Activated naive CD8-positive, alpha-beta T cell treated with anti-CD3 and anti-CD28 coated beads, Interleukin-2, amount 50 U/mL, for 24 hours (primary cell): Measurements from ENCODE around the gene MYB.

ENCODE experiments used
- ATAC-seq: fragments of 150-1000 bp; cut with Tn5 transposase; one replicate; pipeline ENCODE4 v1.10.0; 2021
- DNase-seq: peaks from one replicate; pipeline ENCODE4 v3.0.0; 2021
- H3K27ac Mint-ChIP-seq: one replicate; pipeline ENCODE4 v1.8.0; 2021; ENCODE audit warnings: mild to moderate bottlenecking, mixed read lengths
- H3K27me3 Mint-ChIP-seq: one replicate; pipeline ENCODE4 v1.8.0; 2021; ENCODE audit warnings: mixed read lengths
- H3K36me3 Mint-ChIP-seq: one replicate; pipeline ENCODE4 v1.8.0; 2021; ENCODE audit warnings: low read depth, mixed read lengths
- H3K4me1 Mint-ChIP-seq: one replicate; pipeline ENCODE4 v1.8.0; 2021; ENCODE audit warnings: mixed read lengths
- H3K4me3 Mint-ChIP-seq: one replicate; pipeline ENCODE4 v1.8.0; 2021; ENCODE audit warnings: mild to moderate bottlenecking, moderate library complexity, mixed read lengths
- H3K9me3 Mint-ChIP-seq: one replicate; pipeline ENCODE4 v1.8.0; 2021; ENCODE audit warnings: mixed read lengths

Gene MYB

GRCh38 chr6:135191508-135192255 is 10.6 kb downstream of the MYB start:
- no peak overlapping the region for H3K27ac Mint-ChIP-seq
- no peaks in the 10 kb centered on the region for H3K27me3 Mint-ChIP-seq
- H3K4me3 Mint-ChIP-seq: no peak overlapping the region
- DNase-seq: no peak
- ATAC-seq: no peak
- peaks cover 72% of the 10 kb centered on the region for H3K36me3 Mint-ChIP-seq
- no peaks in the 10 kb centered on the region for H3K9me3 Mint-ChIP-seq
- peaks cover 13% of the 10 kb centered on the region for H3K4me1 Mint-ChIP-seq

- peaks cover 73% of the 10 kb centered on the region for H3K36me3 Mint-ChIP-seq
- no peak overlapping the region for H3K27ac Mint-ChIP-seq
- H3K4me3 Mint-ChIP-seq: no peak overlapping the region
- no peaks in the 10 kb centered on the region for H3K9me3 Mint-ChIP-seq
- H3K4me1 Mint-ChIP-seq: peaks cover 22% of the 10 kb centered on the region
- no peak for DNase-seq
- no peak for ATAC-seq
- no peaks in the 10 kb centered on the region for H3K27me3 Mint-ChIP-seq
These were observed 11.4 kb downstream of the MYB start for GRCh38 chr6:135192256-135193174.

- H3K4me3 Mint-ChIP-seq: no peak overlapping the region
- H3K9me3 Mint-ChIP-seq: no peaks in the 10 kb centered on the region
- no peaks in the 10 kb centered on the region for H3K27me3 Mint-ChIP-seq
- DNase-seq (no peak), ATAC-seq (no peak)
- no peak overlapping the region for H3K27ac Mint-ChIP-seq
- H3K36me3 Mint-ChIP-seq: peaks cover 73% of the 10 kb centered on the region
- peaks cover 23% of the 10 kb centered on the region for H3K4me1 Mint-ChIP-seq
These were observed 12.1 kb downstream of the MYB start for GRCh38 chr6:135193221-135193620.

GRCh38 chr6:135195041-135195440 is 13.9 kb downstream of the MYB start:
- Mint-ChIP-seq H3K9me3 (no peaks in the 10 kb centered on the region), H3K36me3 (peaks cover 66% of the 10 kb centered on the region), H3K27ac (no peak overlapping the region), H3K27me3 (no peaks in the 10 kb centered on the region), H3K4me3 (no peak overlapping the region), H3K4me1 (peaks cover 20% of the 10 kb centered on the region)
- DNase-seq: no peak
- ATAC-seq: no peak

GRCh38 chr6:135195522-135195921 is 14.4 kb downstream of the MYB start:
- H3K9me3 Mint-ChIP-seq: no peaks in the 10 kb centered on the region
- DNase-seq (no peak), ATAC-seq (no peak)
- H3K27ac Mint-ChIP-seq: no peak overlapping the region
- no peaks in the 10 kb centered on the region for H3K27me3 Mint-ChIP-seq
- H3K4me1 Mint-ChIP-seq: peaks cover 20% of the 10 kb centered on the region
- peaks cover 67% of the 10 kb centered on the region for H3K36me3 Mint-ChIP-seq
- no peak overlapping the region for H3K4me3 Mint-ChIP-seq

GRCh38 chr6:135196739-135197510 is 15.8 kb downstream of the MYB start:
- peak overlapping the region; percentile 61 for H3K27ac Mint-ChIP-seq
- peaks cover 20% of the 10 kb centered on the region for H3K4me1 Mint-ChIP-seq
- ATAC-seq (peak; percentile 71), DNase-seq (no peak)
- H3K36me3 Mint-ChIP-seq: peaks cover 64% of the 10 kb centered on the region
- no peaks in the 10 kb centered on the region for H3K9me3 Mint-ChIP-seq
- no peak overlapping the region for H3K4me3 Mint-ChIP-seq
- no peaks in the 10 kb centered on the region for H3K27me3 Mint-ChIP-seq

- DNase-seq (no peak), ATAC-seq (no peak)
- Mint-ChIP-seq H3K4me1 (no peaks in the 10 kb centered on the region), H3K27me3 (no peaks in the 10 kb centered on the region), H3K4me3 (no peak overlapping the region), H3K36me3 (peaks cover 46% of the 10 kb centered on the region), H3K9me3 (no peaks in the 10 kb centered on the region), H3K27ac (no peak overlapping the region)
These were observed 21.7 kb downstream of the MYB start for GRCh38 chr6:135202836-135203235.

GRCh38 chr6:135204951-135205350 is 23.8 kb downstream of the MYB start:
- ATAC-seq: no peak
- H3K36me3 Mint-ChIP-seq: peaks cover 48% of the 10 kb centered on the region
- no peak for DNase-seq
- H3K27me3 Mint-ChIP-seq: no peaks in the 10 kb centered on the region
- peaks cover 9% of the 10 kb centered on the region for H3K4me1 Mint-ChIP-seq
- no peak overlapping the region for H3K4me3 Mint-ChIP-seq
- no peaks in the 10 kb centered on the region for H3K9me3 Mint-ChIP-seq
- no peak overlapping the region for H3K27ac Mint-ChIP-seq

GRCh38 chr6:135209803-135210202 is 28.7 kb downstream of the MYB start:
- no peak for DNase-seq

GRCh38 chr6:135210632-135211305 is 29.7 kb downstream of the MYB start:
- Mint-ChIP-seq H3K4me1 (peaks cover 39% of the 10 kb centered on the region), H3K27me3 (no peaks in the 10 kb centered on the region), H3K36me3 (peaks cover 47% of the 10 kb centered on the region), H3K27ac (peak overlapping the region; percentile 46), H3K9me3 (no peaks in the 10 kb centered on the region), H3K4me3 (peak overlapping the region; percentile 61)
- DNase-seq (no peak), ATAC-seq (peak; percentile 18)

More at GRCh38 chr6:135209803-135210202, 28.7 kb downstream of the MYB start:
- peaks cover 48% of the 10 kb centered on the region for H3K36me3 Mint-ChIP-seq
- no peaks in the 10 kb centered on the region for H3K27me3 Mint-ChIP-seq
- H3K27ac Mint-ChIP-seq: peak overlapping the region; percentile 51
- H3K9me3 Mint-ChIP-seq: no peaks in the 10 kb centered on the region
- peaks cover 39% of the 10 kb centered on the region for H3K4me1 Mint-ChIP-seq
- H3K4me3 Mint-ChIP-seq: peak overlapping the region; percentile 61
- no peak for ATAC-seq

- ATAC-seq: no peak
- H3K36me3 Mint-ChIP-seq: peaks cover 50% of the 10 kb centered on the region
- no peaks in the 10 kb centered on the region for H3K9me3 Mint-ChIP-seq
- no peak overlapping the region for H3K4me3 Mint-ChIP-seq
- H3K27ac Mint-ChIP-seq: peak overlapping the region; percentile 46
- H3K27me3 Mint-ChIP-seq: no peaks in the 10 kb centered on the region
- no peak for DNase-seq
- peaks cover 39% of the 10 kb centered on the region for H3K4me1 Mint-ChIP-seq
These were observed 30.2 kb downstream of the MYB start for GRCh38 chr6:135211306-135211702.

GRCh38 chr6:135212020-135212806 is 31.1 kb downstream of the MYB start:
- ATAC-seq (peak; percentile 60), DNase-seq (no peak)
- Mint-ChIP-seq H3K4me1 (peaks cover 39% of the 10 kb centered on the region), H3K27me3 (no peaks in the 10 kb centered on the region), H3K36me3 (peaks cover 50% of the 10 kb centered on the region), H3K27ac (peak overlapping the region; percentile 46), H3K4me3 (no peak overlapping the region), H3K9me3 (no peaks in the 10 kb centered on the region)

- Mint-ChIP-seq H3K9me3 (no peaks in the 10 kb centered on the region), H3K4me3 (no peak overlapping the region), H3K36me3 (peaks cover 53% of the 10 kb centered on the region), H3K27me3 (no peaks in the 10 kb centered on the region), H3K4me1 (peaks cover 39% of the 10 kb centered on the region), H3K27ac (peak overlapping the region; percentile 46)
- DNase-seq: no peak
- peak; percentile 65 for ATAC-seq
These were observed 31.8 kb downstream of the MYB start for GRCh38 chr6:135212935-135213334.
